Smooth muscle cell (in vitro differentiated cells): ENCODE results near the gene COQ9. TPM values are rescaled to one million over a fixed set of nuclear protein-coding genes. Genes with fewer than 3 reads are reported as not detected.

Source experiments
- DNase-seq: peaks from one replicate; lab custom pipeline; 2025; ENCODE audit not compliant: unreplicated experiment; lab: John Stamatoyannopoulos, UW
- H2AFZ ChIP-seq: fragments of 200-600 bp; sonication (generic); 2 replicates; pipeline ENCODE4 v1.6.0; 2016; ENCODE audit warnings: antibody characterized with exemption, low read depth, mild to moderate bottlenecking
- H3F3A ChIP-seq: fragments of 200-600 bp; sonication (generic); 2 replicates; pipeline ENCODE4 v1.6.0; 2017; ENCODE audit warnings: antibody characterized with exemption, low read depth
- H3K27ac ChIP-seq: fragments of 200-600 bp; sonication (generic); 2 replicates; pipeline ENCODE4 v1.5.1; 2016; ENCODE audit warnings: low read depth, mild to moderate bottlenecking
- H3K27me3 ChIP-seq: fragments of 200-600 bp; sonication (generic); 2 replicates; pipeline ENCODE4 v1.6.1; 2016; ENCODE audit warnings: low read depth, mild to moderate bottlenecking
- H3K36me3 ChIP-seq: fragments of 200-600 bp; sonication (generic); 2 replicates; pipeline ENCODE4 v1.5.1; 2016; ENCODE audit warnings: low read depth
- H3K4me1 ChIP-seq: fragments of 200-600 bp; sonication (generic); 2 replicates; pipeline ENCODE4 v1.5.1; 2016; ENCODE audit warnings: low read depth
- H3K4me2 ChIP-seq: fragments of 200-600 bp; sonication (generic); 2 replicates; pipeline ENCODE4 v1.6.0; 2016; ENCODE audit warnings: mild to moderate bottlenecking
- H3K4me3 ChIP-seq: fragments of 200-600 bp; sonication (generic); 2 replicates; pipeline ENCODE4 v1.5.1; 2016; ENCODE audit warnings: mild to moderate bottlenecking
- H3K79me2 ChIP-seq: fragments of 200-600 bp; sonication (generic); 2 replicates; pipeline ENCODE4 v1.6.0; 2016; ENCODE audit warnings: low read depth, mild to moderate bottlenecking
- H3K9ac ChIP-seq: fragments of 200-600 bp; sonication (generic); 2 replicates; pipeline ENCODE4 v1.6.0; 2016; ENCODE audit warnings: low read depth
- H3K9me3 ChIP-seq: fragments of 200-600 bp; sonication (generic); replicated peaks from 2 replicates; pipeline ENCODE4 v1.5.1; 2016; ENCODE audit warnings: low read depth
- H4K20me1 ChIP-seq: fragments of 200-600 bp; sonication (generic); 2 replicates; pipeline ENCODE4 v1.6.0; 2016; ENCODE audit warnings: low read depth
- WGBS: methylation state at CpG from one replicate; pipeline ENCODE4 v1.1.7; 2016; ENCODE audit warnings: low lambda C conversion rate; 5-methylcytosine and 5-hydroxymethylcytosine counted together
- polyA plus RNA-seq: library from polyadenylated mRNA; unstranded; fragments of >200 nt; fragmentation: Nextera tagmentation; extraction: Ambion mirVana; gene quantifications from 2 replicates; pipeline ENCODE4 v1.2.1, GENCODE V29; 2016
- total RNA-seq: library from RNA; depleted of rRNA; stranded (reverse); fragments of >200 nt; gene quantifications from 2 replicates; pipeline ENCODE4 v1.2.3, GENCODE V29; 2014
- TF ChIP-seq, protein P1 (sequence below): fragments of 200-600 bp; sonication (generic); IDR thresholded peaks from 2 replicates; pipeline ENCODE4 v1.5.1; 2017; ENCODE audit warnings: borderline replicate concordance, mild to moderate bottlenecking, antibody characterized with exemption; ENCODE audit not compliant: insufficient read depth, poor library complexity, severe bottlenecking

COQ9 gene
- total and polyA plus RNA-seq, 2 experiments from 2014 or later = 34.7 to 62.1 TPM

DNA sequence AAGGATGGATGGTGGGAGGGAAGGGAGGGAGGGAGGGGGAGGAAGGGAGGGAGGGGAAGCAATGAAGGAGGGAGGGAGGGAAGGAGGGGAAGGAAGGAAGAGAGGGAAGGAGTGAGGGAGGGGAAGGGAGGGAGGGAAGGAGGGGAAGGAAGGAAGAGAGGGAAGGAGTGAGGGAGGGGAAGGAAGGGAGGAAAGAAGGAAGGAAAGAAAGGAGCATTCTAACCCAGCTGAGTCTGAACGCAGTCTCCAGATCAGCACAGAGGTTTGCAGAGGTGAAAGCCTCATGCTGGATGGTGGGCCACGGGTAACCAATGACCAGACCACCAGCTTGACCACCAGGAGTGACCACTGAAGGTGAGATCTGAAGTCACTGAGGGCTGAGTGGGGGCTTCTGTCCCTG lies 24.1 kb upstream of the COQ9 start:
- peaks cover 5% of the 10 kb centered on the region for H3K4me1 ChIP-seq

GRCh38 chr16:57424583-57424982 lies 22.7 kb upstream of the COQ9 start:
- H3K4me3 ChIP-seq = no peak overlapping the region
- no peak overlapping the region for H3K27ac ChIP-seq
- H3K36me3 ChIP-seq = peaks cover 3% of the 10 kb centered on the region
- no peak overlapping the region for H3K9ac ChIP-seq
- TF ChIP-seq, protein P1, sequence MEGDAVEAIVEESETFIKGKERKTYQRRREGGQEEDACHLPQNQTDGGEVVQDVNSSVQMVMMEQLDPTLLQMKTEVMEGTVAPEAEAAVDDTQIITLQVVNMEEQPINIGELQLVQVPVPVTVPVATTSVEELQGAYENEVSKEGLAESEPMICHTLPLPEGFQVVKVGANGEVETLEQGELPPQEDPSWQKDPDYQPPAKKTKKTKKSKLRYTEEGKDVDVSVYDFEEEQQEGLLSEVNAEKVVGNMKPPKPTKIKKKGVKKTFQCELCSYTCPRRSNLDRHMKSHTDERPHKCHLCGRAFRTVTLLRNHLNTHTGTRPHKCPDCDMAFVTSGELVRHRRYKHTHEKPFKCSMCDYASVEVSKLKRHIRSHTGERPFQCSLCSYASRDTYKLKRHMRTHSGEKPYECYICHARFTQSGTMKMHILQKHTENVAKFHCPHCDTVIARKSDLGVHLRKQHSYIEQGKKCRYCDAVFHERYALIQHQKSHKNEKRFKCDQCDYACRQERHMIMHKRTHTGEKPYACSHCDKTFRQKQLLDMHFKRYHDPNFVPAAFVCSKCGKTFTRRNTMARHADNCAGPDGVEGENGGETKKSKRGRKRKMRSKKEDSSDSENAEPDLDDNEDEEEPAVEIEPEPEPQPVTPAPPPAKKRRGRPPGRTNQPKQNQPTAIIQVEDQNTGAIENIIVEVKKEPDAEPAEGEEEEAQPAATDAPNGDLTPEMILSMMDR = no peak
- H4K20me1 ChIP-seq = no peaks in the 10 kb centered on the region
- no peaks in the 10 kb centered on the region for H3K9me3 ChIP-seq
- no peaks in the 10 kb centered on the region for H3K79me2 ChIP-seq
- WGBS = 95% methylated on average over 3 of the region's 3 CpGs
- H3K4me2 ChIP-seq = no peak overlapping the region
- H2AFZ ChIP-seq = no peak overlapping the region
- no peaks in the 10 kb centered on the region for H3K4me1 ChIP-seq
- no peak for DNase-seq
- H3F3A ChIP-seq = no peaks in the 10 kb centered on the region
- H3K27me3 ChIP-seq = no peaks in the 10 kb centered on the region

More for the DNA sequence above, 24.1 kb upstream of the COQ9 start:
- no peak for DNase-seq
- H3K79me2 ChIP-seq = no peaks in the 10 kb centered on the region
- no peaks in the 10 kb centered on the region for H3K27me3 ChIP-seq
- H3F3A ChIP-seq = no peaks in the 10 kb centered on the region
- no peak overlapping the region for H3K27ac ChIP-seq
- peaks cover 3% of the 10 kb centered on the region for H3K36me3 ChIP-seq
- H3K4me2 ChIP-seq = no peak overlapping the region
- H2AFZ ChIP-seq = no peak overlapping the region
- 87% methylated on average over 2 of the region's 2 CpGs for WGBS
- no peak overlapping the region for H3K9ac ChIP-seq
- no peaks in the 10 kb centered on the region for H4K20me1 ChIP-seq
- H3K4me3 ChIP-seq = no peak overlapping the region
- TF ChIP-seq, protein P1 = no peak
- H3K9me3 ChIP-seq = no peaks in the 10 kb centered on the region

- Histone ChIP-seq H3K79me2 (no peaks in the 10 kb centered on the region), H3K4me2 (no peak overlapping the region), H3F3A (no peaks in the 10 kb centered on the region), H3K27ac (no peak overlapping the region), H3K4me3 (no peak overlapping the region), H2AFZ (no peak overlapping the region), H4K20me1 (no peaks in the 10 kb centered on the region), H3K4me1 (no peaks in the 10 kb centered on the region), H3K36me3 (peaks cover 7% of the 10 kb centered on the region), H3K9ac (no peak overlapping the region), H3K9me3 (no peaks in the 10 kb centered on the region), H3K27me3 (no peaks in the 10 kb centered on the region)
- TF ChIP-seq, protein P1 = no peak
- WGBS = 94% methylated on average over 7 of the region's 7 CpGs
- no peak for DNase-seq
Observed at GRCh38 chr16:57426356-57426755, 20.9 kb upstream of the COQ9 start.

GRCh38 chr16:57427307-57427706 lies 20.0 kb upstream of the COQ9 start:
- Histone ChIP-seq H3K4me2 (no peak overlapping the region), H3K4me3 (no peak overlapping the region), H3K79me2 (no peaks in the 10 kb centered on the region), H3K27me3 (no peaks in the 10 kb centered on the region), H3K4me1 (no peaks in the 10 kb centered on the region), H3F3A (no peaks in the 10 kb centered on the region), H3K9ac (no peak overlapping the region), H3K27ac (no peak overlapping the region), H2AFZ (no peak overlapping the region), H4K20me1 (no peaks in the 10 kb centered on the region), H3K36me3 (peaks cover 9% of the 10 kb centered on the region), H3K9me3 (no peaks in the 10 kb centered on the region)
- TF ChIP-seq, protein P1 = no peak
- no peak for DNase-seq
- 86% methylated on average over 8 of the region's 8 CpGs for WGBS
